ENCODE measurements around the gene CISD3.
A peak's percentile ranks its signal among the peaks of the same experiment; 100 is the strongest.

CISD3 gene

DNA sequence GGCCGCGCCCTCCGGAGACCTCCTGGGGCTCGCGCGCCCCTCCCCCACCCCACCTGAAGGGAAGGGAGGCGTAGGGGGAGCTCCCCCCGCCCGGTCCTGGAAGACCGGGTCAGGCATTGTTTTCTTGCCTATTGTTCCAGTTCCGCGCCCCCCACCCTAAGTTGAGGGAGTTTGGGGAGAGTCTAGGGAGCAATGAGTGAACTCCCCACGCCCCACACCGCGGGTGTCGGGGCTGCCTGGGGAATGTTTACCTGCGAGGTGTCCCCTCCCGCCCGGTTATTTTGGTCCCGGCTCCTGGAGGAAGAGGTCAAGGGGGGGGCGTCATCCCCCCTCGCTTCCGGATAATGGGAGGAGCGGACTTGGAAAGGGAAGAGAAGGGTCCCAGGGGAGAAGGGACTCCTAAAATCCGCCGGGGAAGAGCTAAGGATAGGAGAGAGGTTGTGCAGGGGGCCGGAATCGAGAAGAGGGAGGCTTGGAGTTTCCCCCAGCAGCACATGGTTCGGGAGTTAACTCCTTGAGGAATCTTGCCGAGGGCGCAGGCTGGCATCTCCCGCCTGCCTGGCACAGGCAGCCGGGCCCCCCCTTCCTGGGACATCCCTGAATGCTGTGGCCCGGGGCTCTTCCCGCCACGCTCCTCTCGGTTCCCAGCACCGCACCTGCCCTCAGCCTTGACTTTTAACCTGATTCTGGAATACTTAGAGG is 24.2 kb upstream of the CISD3 start:
- DNase-seq: peak in 34 of 42 donors; percentile 24 to 69 (median 48)
- intact Hi-C loops (cut with DNase I): no loop called here

DNA sequence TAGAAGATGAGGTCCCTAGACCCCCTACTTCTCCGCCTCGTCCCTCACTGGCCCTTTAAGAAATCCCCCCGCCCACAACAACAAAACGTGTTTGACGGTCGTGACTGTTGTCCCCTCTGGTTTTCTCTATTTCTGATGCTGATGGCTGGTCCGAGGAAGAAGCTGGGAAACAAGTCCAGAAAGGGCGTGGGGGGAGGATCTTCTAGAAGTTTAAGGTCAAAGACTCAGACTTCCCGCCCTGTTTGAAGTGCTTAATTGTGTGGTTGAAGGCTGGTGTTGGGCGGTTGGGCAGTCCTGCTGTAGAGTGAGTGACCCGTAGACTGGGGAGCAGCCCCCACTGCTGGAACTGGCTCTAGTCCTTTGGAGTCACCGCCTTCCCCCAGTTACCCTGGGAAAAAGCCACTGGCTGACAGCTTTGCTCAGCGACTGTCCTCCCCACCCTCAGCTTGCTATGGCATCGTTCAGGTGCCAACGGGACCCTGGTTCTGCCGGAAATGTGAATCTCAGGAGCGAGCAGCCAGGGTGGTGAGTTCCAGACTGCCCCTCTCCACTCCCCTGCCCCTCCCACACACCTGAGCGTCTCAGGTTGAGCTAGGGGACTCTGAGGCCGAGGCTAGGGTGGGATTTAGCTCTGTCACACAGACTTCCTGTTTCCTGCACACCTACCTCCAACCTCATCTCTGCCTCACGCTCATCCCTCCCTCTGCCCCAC is 23.5 kb upstream of the CISD3 start:
- intact Hi-C loops (cut with DNase I): no loop called here
- DNase-seq: peak in 5 of 42 donors; percentile 16 to 56 (median 38)

DNA sequence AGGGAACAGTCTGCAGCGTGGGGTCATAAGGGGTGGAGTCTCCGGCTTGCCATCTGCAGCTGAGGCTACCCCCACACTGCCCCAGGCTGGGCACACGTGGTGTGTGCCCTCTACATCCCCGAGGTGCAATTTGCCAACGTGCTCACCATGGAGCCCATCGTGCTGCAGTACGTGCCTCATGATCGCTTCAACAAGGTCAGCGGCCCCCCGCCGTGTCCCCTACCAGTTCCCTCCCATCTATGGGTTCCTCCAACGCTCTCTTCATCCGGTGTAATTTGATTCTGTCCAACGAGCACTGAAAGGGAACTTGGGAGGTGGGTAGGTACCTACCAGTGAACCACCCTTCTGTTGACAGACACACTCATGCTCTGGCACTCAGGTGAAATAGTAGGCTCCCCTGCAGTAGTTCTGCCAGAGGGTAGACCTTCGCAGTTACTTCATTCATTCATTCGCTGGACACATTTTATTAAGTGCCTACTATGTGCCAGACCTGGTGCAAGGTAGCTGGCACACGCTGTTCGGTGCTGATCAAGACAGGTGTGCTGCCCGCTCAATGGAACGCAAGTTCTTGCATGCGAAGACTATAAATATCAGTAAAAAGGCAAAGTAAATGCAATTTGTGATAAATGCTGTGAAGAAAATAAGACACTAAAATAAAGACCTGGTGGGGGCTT is 22.3 kb upstream of the CISD3 start:
- DNase-seq: peak in 1 of 42 donors; percentile 41
- intact Hi-C loops (cut with DNase I): no loop called here

DNA sequence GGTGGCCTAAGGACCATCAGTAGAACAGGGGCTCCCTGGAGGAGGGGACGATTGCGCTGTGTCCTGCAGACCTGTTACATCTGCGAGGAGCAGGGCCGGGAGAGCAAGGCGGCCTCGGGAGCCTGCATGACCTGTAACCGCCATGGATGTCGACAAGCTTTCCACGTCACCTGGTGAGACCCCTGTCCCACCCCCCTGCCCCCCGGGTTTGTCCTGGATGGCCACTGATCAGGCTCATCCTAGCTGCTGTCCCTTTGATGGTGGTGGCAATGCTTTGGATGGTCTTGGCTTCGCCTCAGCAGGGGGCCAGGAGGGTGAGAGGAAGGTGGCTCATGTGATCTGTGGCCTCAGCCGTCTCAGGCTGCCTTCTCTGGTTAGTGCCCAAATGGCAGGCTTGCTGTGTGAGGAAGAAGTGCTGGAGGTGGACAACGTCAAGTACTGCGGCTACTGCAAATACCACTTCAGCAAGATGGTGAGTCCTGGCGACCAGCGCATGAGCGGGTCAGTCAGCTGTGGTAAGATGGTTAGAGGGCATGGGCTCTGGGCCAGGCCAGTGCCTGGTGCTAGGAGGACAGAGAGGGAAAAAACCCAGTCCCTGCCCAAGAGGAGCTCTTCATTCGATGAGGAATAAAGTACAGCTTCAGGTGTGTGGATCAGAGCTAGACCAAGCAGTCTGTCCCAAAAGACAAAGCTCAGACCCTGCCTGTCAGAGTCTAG is 20.9 kb upstream of the CISD3 start:
- intact Hi-C loops (cut with DNase I): no loop called here

DNA sequence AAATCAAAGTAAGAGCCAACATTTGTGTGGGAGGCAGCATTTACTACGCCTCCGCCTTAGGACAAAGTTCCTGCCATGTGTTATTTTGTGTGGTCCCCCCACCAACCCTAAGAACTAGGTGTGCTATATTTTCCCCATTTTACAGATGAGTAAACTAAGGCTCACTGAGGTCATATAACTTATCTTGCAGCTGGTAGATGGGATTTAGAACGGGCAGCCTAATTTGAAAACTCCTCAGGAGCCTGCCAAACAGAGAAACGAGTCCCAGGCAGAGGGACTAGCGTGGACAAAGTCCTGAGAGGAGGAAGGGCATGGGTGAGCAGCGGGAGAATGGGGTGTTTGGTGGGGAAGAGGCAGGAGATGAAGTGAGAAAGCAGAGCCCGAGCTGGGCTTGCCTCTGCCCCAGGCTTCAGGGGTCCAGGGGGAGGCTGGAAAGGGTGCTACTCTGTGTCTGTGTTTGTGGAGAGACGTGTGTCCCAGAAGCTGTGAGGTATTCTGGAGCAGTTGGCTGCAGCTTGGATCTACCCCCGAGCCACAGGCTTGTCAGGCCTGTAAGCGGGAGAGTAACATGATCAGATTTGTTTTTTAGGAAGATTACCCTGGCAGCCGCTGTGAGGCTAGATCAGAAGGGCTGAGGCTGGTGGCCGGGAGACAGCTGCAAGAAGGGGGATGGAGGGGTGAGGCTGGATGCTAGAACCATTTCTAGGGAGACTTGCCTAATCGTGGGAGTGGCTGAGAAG is 20.1 kb upstream of the CISD3 start:
- intact Hi-C loops (cut with DNase I): no loop called here
- no peak for DNase-seq

More for the DNA sequence above, 20.9 kb upstream of the CISD3 start:
- peak in 1 of 42 donors; percentile 28 for DNase-seq

DNA sequence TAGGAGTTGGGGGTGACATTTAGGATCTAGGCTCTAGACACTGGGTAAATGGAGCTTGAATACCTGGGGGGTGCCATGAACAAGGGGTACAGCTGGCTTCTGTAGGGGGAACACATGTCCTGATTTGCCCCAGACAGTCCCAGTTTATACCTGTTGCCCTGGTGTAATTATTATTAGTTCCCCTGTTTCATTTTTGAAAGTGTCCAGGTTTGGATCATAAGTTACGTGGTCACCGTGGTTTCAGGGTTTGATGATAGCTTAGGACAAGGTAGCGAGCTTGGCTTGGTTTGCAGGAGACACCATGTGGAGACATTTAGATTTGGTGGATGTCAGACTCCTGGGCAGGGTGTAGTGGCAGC is 19.6 kb upstream of the CISD3 start:
- intact Hi-C loops (cut with DNase I): no loop called here

DNA sequence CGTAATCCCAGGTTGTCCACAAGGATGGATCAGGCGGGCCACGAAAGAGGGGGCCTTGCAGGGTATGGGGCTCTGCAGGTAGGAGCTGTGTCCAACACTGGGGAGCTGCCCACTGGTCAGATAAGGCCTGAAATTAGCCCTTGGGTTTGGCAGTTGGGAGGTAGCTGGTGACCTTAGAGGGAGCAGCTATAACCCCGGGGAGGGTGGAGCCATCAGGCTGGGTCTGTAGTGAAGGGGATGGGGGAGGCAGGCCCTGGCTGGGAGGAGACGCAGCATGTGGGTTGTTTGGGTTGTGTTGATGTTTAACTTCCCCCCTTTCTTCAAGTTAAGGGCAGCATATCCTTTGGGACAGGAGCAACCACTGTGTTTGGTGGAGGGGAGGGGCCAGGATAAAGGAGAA is 19.2 kb upstream of the CISD3 start:
- intact Hi-C loops (cut with DNase I): no loop called here
- DNase-seq: no peak

More for the DNA sequence above, 19.6 kb upstream of the CISD3 start:
- DNase-seq: no peak

DNA sequence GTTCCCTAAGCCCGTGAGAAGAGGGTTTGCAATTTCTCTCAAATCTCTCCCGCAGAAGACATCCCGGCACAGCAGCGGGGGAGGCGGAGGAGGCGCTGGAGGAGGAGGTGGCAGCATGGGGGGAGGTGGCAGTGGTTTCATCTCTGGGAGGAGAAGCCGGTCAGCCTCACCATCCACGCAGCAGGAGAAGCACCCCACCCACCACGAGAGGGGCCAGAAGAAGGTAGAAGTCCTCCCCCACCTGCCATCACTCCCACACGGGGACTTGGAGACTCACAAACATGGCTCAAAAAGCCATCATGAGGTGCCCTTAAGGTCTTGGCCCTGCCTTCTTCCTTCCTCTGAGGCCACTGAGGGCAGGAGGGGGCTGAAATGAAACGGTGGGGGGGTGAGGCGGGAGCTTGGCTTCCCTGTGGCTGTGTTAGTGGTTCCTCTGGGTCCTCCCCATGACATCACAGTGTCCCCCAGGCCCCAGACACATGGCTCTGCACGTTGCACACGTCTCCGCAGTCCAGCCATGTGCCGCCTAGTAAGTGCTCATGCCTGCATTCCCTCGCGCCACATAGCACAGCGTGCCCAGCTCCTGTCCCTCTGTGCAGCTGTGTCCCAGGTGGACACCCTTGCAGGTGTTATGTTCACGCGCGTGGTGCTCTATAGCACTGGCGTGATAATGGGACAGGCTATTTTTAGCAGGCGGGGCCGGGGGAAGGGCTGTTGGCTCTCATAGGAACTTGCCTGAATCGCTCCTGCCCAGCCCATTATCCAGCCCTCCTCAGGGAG is 18.2 kb upstream of the CISD3 start:
- peak in 2 of 42 donors; percentile 38 to 46 for DNase-seq
- intact Hi-C loops (cut with DNase I): no loop called here

DNA sequence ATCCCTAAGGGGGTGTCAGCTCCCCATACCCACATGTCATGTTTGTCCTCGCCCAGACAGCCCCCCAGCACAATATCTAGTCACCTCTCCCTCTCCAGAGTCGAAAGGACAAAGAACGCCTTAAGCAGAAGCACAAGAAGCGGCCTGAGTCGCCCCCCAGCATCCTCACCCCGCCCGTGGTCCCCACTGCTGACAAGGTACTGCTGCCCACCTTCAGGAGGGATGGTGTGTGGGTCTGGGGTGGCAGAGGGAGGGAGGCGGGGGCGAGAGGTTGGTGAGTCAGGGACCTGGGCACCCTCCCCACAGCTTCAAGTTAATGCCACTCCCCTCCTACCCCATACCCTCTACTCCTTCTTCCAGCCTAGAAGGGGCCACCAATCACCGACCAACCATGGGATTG is 17.5 kb upstream of the CISD3 start:
- intact Hi-C loops (cut with DNase I): no loop called here
- no peak for DNase-seq

DNA sequence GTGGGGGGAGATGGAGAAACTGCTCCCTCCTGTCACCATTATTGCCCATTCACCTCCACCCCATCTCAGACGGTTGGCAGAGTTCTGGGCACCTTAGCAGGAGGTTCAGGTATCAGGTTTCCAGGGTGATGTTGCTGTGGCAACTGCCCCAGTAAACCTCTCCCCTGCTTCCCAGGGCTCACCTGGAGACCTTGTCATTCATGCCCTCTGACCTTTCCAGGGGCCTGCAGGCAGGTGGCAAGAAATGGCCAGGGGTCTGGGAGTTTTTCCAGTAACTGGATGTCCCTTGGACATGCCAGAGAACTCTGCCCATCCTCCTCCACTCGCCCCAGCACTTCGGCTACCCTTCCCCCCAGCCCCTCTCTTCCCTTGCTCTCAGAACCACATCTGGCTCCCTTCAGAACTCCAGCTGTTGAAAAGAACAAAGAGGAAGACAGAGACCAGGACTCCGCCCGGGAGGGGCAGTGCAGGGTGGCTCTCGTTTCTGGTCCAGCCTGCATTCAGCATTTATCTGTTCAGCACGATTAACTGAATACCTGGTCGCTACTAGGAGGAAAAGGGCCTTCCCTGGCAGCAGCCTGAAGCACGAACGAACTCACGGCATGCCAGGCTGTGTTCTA is 16.6 kb upstream of the CISD3 start:
- no peak for DNase-seq
- intact Hi-C loops (cut with DNase I): no loop called here

DNA sequence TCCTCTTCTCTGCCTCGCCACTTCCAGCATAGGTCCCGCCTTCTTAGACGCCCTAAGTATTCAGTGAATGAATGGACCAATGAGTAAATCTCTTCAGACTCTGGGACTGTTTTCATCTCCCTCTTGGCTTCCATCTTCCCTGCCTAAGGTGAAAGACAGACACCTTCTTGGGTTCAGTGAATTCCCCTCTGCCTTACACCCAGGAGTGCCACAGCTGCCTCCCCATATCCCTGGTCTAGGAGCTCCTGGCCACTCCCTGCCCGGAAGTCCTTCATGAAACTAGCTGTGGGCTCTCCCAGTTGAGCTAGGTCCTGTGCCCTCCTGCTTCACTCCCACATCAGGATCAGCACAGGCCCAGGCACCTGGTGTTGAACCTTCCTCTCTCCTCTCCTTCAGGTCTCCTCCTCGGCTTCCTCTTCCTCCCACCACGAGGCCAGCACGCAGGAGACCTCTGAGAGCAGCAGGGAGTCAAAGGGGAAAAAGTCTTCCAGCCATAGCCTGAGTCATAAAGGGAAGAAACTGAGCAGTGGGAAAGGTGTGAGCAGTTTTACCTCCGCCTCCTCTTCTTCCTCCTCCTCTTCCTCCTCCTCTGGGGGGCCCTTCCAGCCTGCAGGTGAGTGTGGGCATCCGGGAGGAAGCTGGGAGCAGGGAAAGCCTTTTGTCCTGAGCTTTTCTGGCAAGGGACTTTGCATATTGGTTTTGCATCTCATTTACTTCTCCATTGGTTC is 14.8 kb upstream of the CISD3 start:
- DNase-seq: no peak
- intact Hi-C loops (cut with DNase I): no loop called here

DNA sequence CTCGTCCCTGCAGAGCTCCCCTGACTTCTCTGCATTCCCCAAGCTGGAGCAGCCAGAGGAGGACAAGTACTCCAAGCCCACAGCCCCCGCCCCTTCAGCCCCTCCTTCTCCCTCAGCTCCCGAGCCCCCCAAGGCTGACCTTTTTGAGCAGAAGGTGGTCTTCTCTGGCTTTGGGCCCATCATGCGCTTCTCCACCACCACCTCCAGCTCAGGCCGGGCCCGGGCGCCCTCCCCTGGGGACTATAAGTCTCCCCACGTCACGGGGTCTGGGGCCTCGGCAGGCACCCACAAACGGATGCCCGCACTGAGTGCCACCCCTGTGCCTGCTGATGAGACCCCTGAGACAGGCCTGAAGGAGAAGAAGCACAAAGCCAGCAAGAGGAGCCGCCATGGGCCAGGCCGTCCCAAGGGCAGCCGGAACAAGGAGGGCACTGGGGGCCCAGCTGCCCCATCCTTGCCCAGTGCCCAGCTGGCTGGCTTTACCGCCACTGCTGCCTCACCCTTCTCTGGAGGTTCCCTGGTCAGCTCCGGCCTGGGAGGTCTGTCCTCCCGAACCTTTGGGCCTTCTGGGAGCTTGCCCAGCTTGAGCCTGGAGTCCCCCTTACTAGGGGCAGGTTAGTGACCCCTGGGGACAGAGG is 13.7 kb upstream of the CISD3 start:
- intact Hi-C loops (cut with DNase I): no loop called here
- DNase-seq: no peak

DNA sequence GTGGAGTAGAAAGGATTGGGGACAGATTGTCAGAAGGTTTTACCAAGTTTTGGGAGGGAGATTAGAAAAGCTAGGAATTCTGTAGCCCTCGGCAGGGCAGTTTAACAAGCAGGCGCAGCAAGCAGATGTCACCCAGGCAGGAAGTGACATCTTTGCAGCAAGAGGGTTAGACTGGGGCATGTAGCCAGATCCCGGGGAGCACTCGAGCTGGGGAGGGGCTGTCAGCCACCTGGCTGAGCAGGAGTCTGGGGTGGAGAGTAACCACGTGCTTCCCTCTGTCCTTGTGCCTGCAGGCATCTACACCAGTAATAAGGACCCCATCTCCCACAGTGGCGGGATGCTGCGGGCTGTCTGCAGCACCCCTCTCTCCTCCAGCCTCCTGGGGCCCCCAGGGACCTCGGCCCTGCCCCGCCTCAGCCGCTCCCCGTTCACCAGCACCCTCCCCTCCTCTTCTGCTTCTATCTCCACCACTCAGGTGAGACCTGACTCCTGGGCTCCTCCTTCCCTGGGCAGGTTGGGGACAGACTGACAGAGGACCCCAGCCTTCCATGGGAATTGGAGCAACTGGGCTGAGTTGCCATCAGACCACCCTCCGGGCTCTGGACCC is 12.9 kb upstream of the CISD3 start:
- no peak for DNase-seq
- intact Hi-C loops (cut with DNase I): no loop called here

DNA sequence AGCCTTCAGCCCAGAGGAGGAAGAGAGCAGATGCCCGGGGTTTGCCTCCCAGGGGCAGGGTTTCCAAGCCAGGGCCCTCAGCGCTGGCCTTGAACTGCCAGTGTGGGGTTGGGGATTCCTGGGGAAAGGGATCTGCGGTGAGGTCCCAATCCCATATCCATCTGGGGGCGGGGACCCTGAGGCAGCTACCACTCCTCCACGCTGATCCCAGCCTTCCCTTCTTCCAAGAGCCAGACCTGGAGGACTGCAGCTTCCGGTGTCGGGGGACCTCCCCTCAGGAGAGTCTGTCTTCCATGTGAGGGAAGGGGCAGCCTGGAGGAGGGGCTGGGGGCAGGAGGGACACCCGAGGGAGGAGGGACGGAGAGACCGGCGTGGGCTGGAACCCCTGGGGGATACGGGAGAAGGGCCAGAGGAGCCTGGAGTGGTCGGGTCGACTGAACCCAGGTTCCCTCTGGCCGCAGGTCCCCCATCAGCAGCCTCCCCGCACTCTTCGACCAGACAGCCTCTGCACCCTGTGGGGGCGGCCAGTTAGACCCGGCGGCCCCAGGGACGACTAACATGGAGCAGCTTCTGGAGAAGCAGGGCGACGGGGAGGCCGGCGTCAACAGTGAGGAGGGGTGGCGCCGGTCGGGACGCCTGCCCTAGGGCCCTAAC is 10.7 kb upstream of the CISD3 start:
- intact Hi-C loops (cut with DNase I): no loop called here
- no peak for DNase-seq

DNA sequence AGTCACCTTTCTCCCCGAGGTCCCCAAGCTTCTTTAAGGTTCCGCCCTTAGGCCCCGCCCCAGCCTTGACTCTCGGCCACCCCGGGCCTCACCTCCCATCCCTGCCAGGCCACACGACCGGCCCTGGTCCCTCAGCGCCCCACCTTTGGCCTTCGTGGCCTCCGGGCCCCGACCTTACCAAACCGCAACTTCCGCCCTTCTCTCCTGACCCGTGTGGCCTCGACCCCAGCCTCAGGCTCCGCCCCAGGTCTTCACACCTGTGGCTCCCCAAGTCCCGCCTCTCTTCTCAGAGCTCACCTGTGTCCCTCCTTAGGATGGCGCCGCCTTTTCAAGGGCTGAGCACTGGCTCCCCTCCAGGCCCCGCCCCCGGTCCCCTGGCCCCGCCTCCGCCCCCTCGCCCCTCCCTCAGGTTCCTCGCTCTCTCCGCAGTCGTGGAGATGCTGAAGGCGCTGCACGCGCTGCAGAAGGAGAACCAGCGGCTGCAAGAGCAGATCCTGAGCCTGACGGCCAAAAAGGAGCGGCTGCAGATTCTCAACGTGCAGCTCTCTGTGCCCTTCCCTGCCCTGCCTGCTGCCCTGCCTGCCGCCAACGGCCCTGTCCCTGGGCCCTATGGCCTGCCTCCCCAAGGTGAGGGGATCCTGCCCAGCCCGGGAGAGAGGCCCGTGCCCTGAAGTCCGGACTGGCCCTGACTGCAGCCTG is 10.0 kb upstream of the CISD3 start:
- no peak for DNase-seq
- intact Hi-C loops (cut with DNase I): no loop called here
